IPS-15b (cell line): ENCODE results near the gene DNAH14.
A peak's percentile ranks its signal among the peaks of the same experiment; 100 is the strongest.
"Not testable (repeated sequence)": the region's sequence is repeated elsewhere in the genome, so short reads cannot be mapped to it uniquely, and the experiment has no call there.

Source experiments
- H3K27me3 ChIP-seq: one replicate; pipeline ENCODE4 v1.6.1; 2013; ENCODE audit warnings: low read length; ENCODE audit not compliant: control insufficient read depth, insufficient read depth
- H3K36me3 ChIP-seq: one replicate; pipeline ENCODE4 v1.6.1; 2013; ENCODE audit warnings: low read length; ENCODE audit not compliant: control insufficient read depth, insufficient read depth
- H3K4me1 ChIP-seq: one replicate; pipeline ENCODE4 v1.6.1; 2013; ENCODE audit warnings: mild to moderate bottlenecking, low read length; ENCODE audit not compliant: control insufficient read depth, insufficient read depth
- H3K4me3 ChIP-seq: one replicate; pipeline ENCODE4 v1.5.1; 2013; ENCODE audit warnings: low read depth, low read length
- H3K9ac ChIP-seq: one replicate; pipeline ENCODE4 v1.6.1; 2013; ENCODE audit warnings: low read depth, mild to moderate bottlenecking, low read length
- H3K9me3 ChIP-seq: one replicate; pipeline ENCODE4 v1.6.1; 2013; ENCODE audit warnings: mild to moderate bottlenecking, low read length; ENCODE audit not compliant: control insufficient read depth, insufficient read depth

The DNAH14 gene

DNA sequence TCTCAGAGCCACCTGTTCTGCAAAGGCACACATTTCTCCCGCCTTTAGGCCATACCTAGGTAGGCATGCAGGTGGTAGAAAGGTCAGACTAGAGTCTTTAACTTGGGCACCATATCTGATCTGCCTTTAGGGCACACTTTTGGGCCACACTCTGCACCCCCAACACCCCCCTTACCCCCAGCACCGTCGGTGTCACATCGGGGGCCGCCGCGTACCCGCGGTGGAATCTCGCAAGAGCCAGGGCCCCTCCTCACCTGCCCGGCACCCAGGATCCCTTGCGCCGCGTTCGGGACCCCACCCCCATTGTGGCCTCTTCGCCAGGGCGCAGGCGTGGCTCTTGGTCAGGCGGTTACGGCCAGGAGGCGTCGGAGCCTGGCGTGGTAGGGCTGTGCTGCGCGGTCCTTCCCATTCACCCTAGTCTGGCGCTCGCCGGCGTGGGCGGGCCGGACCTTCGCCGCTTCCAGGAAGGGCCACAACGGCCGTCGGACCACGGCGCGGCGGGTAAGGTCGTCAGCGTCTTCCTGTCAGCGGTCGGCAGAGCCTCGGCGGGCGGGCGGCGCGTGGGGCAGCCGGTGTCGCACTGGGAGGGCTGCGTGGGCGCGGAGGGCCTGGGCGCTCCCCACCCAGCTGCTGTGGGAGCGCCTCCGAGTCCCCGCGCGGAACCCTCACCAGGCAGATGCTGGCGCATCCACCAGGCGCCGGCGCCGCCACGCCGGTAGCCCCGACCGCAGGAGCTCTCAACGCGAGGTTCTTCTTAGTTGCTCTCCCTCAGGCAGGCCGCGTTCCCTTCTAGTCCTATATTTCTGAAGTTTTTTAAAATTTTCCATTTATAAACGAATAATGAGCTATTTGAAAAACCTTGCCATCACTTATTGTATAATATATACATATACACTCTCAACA, at the start of gene DNAH14:
Gene DNAH14, plus strand, starts transcription at position 341 of the 903 bp plus-strand sequence. CDS start 23,028 bp downstream, outside the sequence.
- Histone ChIP-seq H3K4me1 (no peaks in the 10 kb centered on the region), H3K9me3 (peaks cover 7% of the 10 kb centered on the region), H3K9ac (peak within 1 kb of the TSS; percentile 47), H3K4me3 (peak within 1 kb of the TSS; percentile 72), H3K36me3 (no peaks in the 10 kb centered on the region), H3K27me3 (peaks cover 3% of the 10 kb centered on the region)

DNA sequence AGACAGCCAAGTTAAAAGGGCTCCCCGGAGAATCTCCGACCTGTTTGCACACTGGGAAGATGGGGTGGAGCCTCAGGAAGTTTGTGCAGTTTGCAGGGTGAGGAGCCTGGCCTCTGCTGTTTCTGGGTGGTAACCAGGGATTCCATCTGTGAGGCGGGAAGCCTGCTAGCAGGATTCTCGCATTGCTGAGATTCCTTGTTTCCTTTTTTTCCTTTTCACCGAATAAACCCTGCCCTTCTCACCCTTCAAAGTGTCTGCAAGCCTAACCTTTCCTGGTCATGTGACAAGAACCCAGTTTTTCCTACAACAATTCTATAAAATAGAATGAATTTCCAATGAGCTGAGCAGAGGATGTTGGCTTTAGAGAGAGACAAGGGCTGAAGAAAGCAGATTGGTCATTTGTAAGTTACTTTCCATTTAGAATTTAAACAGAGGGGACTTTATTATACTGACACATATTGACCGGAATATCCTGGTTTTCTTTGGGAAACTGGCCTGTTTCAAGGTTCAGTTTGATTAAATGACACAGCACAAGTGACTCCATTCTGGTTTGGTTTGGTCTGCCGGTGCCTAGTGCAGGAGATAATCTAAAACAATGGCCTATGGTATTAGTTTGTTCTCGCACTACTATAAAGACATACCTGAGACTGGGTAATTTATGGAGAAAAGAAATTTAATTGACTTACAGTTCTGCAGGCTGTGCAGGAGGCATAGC, 48.7 kb upstream of the DNAH14 start:
- Histone ChIP-seq H3K27me3 (no peaks in the 10 kb centered on the region), H3K9me3 (peaks cover 3% of the 10 kb centered on the region), H3K36me3 (no peaks in the 10 kb centered on the region), H3K4me1 (peaks cover 16% of the 10 kb centered on the region), H3K9ac (no peak overlapping the region), H3K4me3 (no peak overlapping the region)

DNA sequence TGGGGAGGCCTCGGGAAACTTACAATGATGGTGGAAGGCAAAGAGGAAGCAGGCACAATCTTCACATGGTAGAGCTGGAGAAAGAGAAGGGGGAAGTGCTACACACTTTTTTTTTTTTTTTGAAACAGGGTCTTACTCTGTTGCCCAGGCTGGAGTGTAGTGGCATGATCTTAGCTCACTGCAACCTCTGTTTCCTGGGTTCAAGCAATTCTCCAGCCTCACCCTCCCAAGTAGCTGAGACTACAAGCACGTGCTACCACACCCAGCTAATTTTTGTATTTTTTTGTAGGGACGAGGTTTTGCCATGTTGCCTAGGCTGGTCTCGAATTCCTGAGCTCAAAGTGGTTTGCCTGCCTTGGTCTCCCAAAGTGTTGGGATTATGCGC, 48.2 kb upstream of the DNAH14 start:
- H3K27me3 ChIP-seq, H3K4me3 ChIP-seq: not testable (repeated sequence)
- peaks cover 16% of the 10 kb centered on the region for H3K4me1 ChIP-seq

DNA sequence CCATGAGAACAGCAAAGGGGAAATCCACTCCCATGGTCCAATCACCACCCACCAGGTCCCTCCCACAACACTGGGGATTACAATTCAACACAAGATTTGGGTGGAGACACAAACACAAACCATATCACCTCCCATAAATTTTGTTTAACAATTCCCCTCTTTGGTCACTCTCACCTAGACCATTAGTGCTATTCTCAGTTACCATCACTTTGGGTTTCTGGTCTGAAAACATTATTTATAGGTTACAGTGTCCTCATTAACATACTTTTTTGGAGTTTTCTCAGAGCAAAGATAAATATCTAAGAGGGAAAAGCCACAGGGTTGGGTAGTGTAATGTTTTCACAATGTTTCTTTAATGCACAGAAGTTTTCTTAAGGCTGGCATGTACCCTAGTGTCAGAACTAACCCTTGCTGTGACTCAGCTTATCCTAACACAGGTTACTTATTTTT, 47.7 kb upstream of the DNAH14 start:
- Histone ChIP-seq H3K4me1 (peaks cover 16% of the 10 kb centered on the region), H3K9me3 (peaks cover 3% of the 10 kb centered on the region), H3K4me3 (no peak overlapping the region), H3K27me3 (no peaks in the 10 kb centered on the region), H3K9ac (no peak overlapping the region), H3K36me3 (no peaks in the 10 kb centered on the region)

More for the DNA sequence above, 48.2 kb upstream of the DNAH14 start:
- H3K36me3 ChIP-seq, H3K9ac ChIP-seq, H3K9me3 ChIP-seq: not testable (repeated sequence)

DNA sequence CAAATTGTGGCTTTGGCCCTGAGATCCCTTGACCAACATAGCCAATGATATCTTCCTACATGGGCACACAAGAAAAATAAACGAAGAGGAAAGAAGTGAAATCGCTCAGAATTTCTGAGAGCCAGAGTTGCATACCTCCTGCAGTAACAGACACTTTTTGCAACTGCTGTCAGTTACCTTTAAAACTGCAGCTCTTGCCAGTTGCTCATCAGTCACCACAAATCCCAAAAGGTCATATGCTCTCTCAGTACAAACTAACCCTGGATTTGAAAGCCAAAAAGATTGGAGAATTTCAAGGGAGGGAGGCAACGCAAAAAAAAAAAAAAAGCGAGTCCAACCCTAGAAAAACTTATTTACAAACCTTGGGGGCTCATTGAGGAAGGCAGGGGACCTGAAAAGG, 47.2 kb upstream of the DNAH14 start:
- Histone ChIP-seq H3K36me3 (no peaks in the 10 kb centered on the region), H3K4me1 (peaks cover 16% of the 10 kb centered on the region), H3K4me3 (no peak overlapping the region), H3K9me3 (peaks cover 3% of the 10 kb centered on the region), H3K9ac (no peak overlapping the region), H3K27me3 (no peaks in the 10 kb centered on the region)

DNA sequence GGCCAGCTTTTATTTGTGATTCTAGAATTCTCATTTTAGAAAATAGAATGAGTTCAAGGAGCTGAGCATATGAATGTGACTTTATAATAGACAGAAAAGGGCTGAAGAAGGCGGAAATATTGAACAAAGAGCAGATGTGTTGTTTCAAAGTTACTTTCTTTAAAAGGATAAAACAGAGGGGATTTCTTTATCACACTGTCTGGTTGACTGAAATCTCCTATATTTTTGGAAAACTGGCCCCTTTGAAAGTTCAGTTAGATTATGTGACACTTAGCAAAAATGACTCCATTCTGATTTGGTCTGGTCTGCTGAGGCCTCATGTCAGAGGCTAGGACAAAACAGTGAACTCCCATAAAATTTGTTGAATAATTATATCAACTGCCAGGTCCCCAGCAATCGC, 46.4 kb upstream of the DNAH14 start:
- peaks cover 16% of the 10 kb centered on the region for H3K4me1 ChIP-seq

DNA sequence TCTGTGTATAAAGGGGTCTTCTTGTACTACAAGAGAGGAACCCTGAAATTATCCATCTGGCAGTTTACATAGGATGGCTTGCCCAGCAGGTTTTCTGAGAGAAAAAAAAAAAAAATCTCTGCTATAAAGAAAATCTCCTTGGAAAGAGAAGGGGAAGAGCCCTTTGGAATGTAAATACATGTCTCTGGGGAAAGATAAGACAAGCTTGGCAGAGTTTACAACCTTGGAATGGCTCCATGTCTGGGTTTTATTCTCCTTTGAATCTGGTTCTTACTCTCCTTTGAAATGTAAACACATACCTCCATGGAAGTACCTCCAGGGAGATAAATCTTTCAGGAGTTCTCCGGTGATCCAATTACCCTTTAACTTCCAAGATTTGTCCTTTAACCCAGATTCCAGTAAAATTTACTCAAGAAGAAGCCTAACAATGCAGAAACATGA, 45.1 kb upstream of the DNAH14 start:
- Histone ChIP-seq H3K4me1 (peaks cover 16% of the 10 kb centered on the region), H3K9me3 (peaks cover 3% of the 10 kb centered on the region), H3K36me3 (no peaks in the 10 kb centered on the region), H3K9ac (no peak overlapping the region), H3K4me3 (no peak overlapping the region), H3K27me3 (no peaks in the 10 kb centered on the region)

More for the DNA sequence above, 46.4 kb upstream of the DNAH14 start:
- Histone ChIP-seq H3K27me3 (no peaks in the 10 kb centered on the region), H3K9ac (no peak overlapping the region), H3K36me3 (no peaks in the 10 kb centered on the region), H3K4me3 (no peak overlapping the region), H3K9me3 (peaks cover 3% of the 10 kb centered on the region)

DNA sequence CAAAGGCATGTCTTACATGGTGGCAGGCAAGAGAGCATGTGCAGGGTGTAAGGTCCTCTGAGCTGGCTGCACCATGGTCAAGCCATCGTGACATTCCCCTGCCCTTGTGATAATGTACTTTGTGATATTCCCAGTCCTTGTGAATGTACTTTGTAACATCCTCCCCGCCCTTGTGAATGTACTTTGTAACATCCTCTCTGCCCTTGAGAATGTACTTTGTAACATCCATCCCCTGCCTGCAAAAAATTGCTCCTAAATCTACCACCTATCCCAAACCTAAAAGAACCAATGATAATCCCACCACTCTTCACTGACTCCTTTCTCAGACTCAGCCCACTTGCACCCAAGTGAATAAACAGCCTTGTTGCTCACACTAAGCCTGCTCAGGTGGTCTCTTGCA, 44.1 kb upstream of the DNAH14 start:
- peaks cover 16% of the 10 kb centered on the region for H3K4me1 ChIP-seq
- not testable (repeated sequence) for H3K9me3 ChIP-seq, H3K27me3 ChIP-seq, H3K9ac ChIP-seq, H3K4me3 ChIP-seq, H3K36me3 ChIP-seq

DNA sequence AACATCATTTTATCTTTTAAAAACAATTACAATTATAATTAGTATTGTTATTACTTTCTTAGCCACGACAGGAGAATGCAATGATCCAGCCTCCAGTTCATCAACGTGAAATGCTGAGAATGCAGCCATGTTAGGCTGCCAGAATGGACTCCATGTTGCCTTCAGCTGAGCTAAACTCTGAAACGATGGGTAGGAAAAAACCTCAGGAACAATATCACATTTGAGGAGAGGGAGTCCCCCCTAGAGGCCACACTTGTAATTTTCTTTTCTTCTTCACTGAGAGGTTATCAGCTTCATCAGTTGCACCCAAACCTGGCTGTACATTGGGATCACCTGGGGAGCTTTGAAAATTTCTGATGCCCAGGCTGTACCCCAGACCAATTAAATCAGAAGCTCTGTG, 34.6 kb upstream of the DNAH14 start:
- H3K4me1 ChIP-seq, result no peaks in the 10 kb centered on the region
- H3K36me3 ChIP-seq, result no peaks in the 10 kb centered on the region
- H3K9ac ChIP-seq, result no peak overlapping the region
- no peaks in the 10 kb centered on the region for H3K9me3 ChIP-seq
- H3K4me3 ChIP-seq, result no peak overlapping the region
- no peaks in the 10 kb centered on the region for H3K27me3 ChIP-seq

DNA sequence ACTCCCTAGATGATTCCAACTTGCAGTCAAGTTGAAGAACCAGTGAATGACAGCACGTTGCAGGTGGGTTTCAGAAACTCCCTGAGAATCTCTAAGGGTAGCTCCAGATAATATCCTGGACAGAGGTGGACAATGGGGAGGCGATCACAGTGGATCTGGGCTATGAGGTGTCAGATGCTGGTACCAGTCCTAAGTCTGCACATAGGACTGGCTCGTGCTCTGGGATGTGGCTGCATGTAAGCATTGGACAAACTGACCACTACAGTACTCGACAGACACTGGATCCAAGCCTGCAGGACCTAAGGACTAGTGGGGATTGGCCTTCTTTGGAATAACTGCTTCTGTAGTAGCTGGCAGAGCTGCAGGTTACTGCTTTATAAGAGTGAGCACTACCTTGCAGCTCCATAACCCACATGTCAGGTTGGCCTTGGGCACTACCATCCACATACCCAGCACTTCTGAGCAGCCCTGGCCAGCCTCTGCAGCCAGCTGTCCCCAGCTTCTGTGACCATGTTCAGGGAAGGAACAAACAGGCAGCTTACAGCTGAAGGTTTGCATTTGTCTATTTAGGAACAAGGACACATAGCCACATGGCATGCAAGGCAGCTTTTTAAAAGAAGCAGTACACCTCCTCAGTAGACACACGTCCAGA, 33.2 kb upstream of the DNAH14 start:
- no peaks in the 10 kb centered on the region for H3K36me3 ChIP-seq
- H3K4me3 ChIP-seq, result no peak overlapping the region
- no peak overlapping the region for H3K9ac ChIP-seq
- H3K27me3 ChIP-seq, result no peaks in the 10 kb centered on the region
- no peaks in the 10 kb centered on the region for H3K4me1 ChIP-seq
- H3K9me3 ChIP-seq, result no peaks in the 10 kb centered on the region

DNA sequence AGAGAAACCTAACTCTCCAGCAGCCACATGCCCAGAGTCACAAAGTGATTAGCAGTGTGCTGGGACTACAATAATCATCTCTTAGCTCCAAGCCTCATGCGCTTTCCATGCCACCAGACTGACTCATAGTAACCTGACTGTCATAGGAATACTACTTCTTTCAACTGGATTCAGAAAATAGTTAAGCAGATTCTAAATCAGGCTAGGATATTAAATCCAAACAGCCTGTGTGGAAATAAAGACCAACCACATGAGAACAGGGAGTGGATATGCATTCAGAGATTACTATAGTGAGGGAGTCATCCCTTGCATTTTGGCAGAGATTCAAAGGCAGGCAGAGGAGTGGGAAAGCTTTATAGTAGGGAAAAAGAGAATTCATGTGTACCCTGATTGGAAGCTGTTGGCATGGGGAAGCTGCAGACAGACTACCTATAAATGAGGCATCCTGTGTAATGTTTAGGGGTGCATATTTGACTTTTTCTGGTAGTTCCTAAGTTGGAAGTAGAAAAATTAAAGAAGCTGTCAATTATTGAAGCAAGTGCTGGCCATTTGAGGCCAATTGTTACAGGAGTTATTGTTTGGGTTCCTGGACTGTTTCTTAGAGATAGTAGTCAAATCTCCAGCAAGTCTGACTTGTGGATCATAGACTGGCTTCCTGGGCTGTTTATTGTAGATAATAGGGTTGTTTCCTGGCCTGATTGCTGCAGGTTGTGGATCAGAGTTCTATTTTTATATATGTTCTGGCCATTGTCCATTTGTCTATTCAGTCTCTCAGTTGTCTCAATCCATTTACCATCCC, 31.7 kb upstream of the DNAH14 start:
- H3K4me1 ChIP-seq, result no peaks in the 10 kb centered on the region

More for the DNA sequence above, 31.7 kb upstream of the DNAH14 start:
- Histone ChIP-seq H3K36me3 (no peaks in the 10 kb centered on the region), H3K9me3 (no peaks in the 10 kb centered on the region), H3K9ac (no peak overlapping the region), H3K4me3 (no peak overlapping the region), H3K27me3 (no peaks in the 10 kb centered on the region)
